ENCODE results near the gene RILPL1. TPM values are rescaled to one million over a fixed set of nuclear protein-coding genes. Genes with fewer than 3 reads are reported as not detected.

RILPL1 gene
- total RNA-seq, 1 experiment from 2014 or later, result 21.5 TPM

GRCh38 chr12:123479442-123480180 is 53.9 kb downstream of the RILPL1 start:
- intact Hi-C loops (cut with micrococcal nuclease), result no loop called here
- H3K27ac Mint-ChIP-seq (ENCODE audit: low read depth, unreplicated experiment), result no peak overlapping the region
- no peak for DNase-seq (ENCODE audit: unreplicated experiment)
- H3K9me3 Mint-ChIP-seq (ENCODE audit: unreplicated experiment), result no peaks in the 10 kb centered on the region
- ChIA-PET POLR2A (interaction anchor here (1.0 kb wide), 1 partner anchor 22 kb away, joined by 4 read pairs; the partner anchor contains the start of gene SNRNP35), CTCF (interaction anchor here (0.7 kb wide), 1 partner anchor 102 kb away, joined by 3 read pairs; no protein-coding TSS in a partner anchor)
- TF ChIP-seq, protein P1, sequence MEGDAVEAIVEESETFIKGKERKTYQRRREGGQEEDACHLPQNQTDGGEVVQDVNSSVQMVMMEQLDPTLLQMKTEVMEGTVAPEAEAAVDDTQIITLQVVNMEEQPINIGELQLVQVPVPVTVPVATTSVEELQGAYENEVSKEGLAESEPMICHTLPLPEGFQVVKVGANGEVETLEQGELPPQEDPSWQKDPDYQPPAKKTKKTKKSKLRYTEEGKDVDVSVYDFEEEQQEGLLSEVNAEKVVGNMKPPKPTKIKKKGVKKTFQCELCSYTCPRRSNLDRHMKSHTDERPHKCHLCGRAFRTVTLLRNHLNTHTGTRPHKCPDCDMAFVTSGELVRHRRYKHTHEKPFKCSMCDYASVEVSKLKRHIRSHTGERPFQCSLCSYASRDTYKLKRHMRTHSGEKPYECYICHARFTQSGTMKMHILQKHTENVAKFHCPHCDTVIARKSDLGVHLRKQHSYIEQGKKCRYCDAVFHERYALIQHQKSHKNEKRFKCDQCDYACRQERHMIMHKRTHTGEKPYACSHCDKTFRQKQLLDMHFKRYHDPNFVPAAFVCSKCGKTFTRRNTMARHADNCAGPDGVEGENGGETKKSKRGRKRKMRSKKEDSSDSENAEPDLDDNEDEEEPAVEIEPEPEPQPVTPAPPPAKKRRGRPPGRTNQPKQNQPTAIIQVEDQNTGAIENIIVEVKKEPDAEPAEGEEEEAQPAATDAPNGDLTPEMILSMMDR (IDR thresholded peaks at IDR 0.05; ENCODE audit: unreplicated experiment), result no peak
- H3K36me3 Mint-ChIP-seq (ENCODE audit: insufficient read depth, unreplicated experiment), result peaks cover 72% of the 10 kb centered on the region
- H3K4me3 Mint-ChIP-seq (ENCODE audit: unreplicated experiment), result no peak overlapping the region
- BruUV-seq (replicated peaks), result no TSS peak
- no peaks in the 10 kb centered on the region for H3K27me3 Mint-ChIP-seq (ENCODE audit: insufficient read depth, unreplicated experiment)
- peaks cover 10% of the 10 kb centered on the region for H3K4me1 Mint-ChIP-seq (ENCODE audit: insufficient read depth, unreplicated experiment)

GRCh38 chr12:123478762-123479161 is 54.8 kb downstream of the RILPL1 start:
- peaks cover 10% of the 10 kb centered on the region for H3K4me1 Mint-ChIP-seq (ENCODE audit: insufficient read depth, unreplicated experiment)
- no peaks in the 10 kb centered on the region for H3K27me3 Mint-ChIP-seq (ENCODE audit: insufficient read depth, unreplicated experiment)
- H3K9me3 Mint-ChIP-seq (ENCODE audit: unreplicated experiment), result no peaks in the 10 kb centered on the region
- intact Hi-C loops (cut with micrococcal nuclease), result no loop called here
- peaks cover 70% of the 10 kb centered on the region for H3K36me3 Mint-ChIP-seq (ENCODE audit: insufficient read depth, unreplicated experiment)
- BruUV-seq (replicated peaks), result no TSS peak
- TF ChIP-seq, protein P1 (IDR thresholded peaks at IDR 0.05; ENCODE audit: unreplicated experiment), result no peak
- CTCF ChIA-PET, result interaction anchor here (0.7 kb wide), 1 partner anchor 103 kb away, joined by 3 read pairs; no protein-coding TSS in a partner anchor
- DNase-seq (ENCODE audit: unreplicated experiment), result peak; percentile 79
- H3K27ac Mint-ChIP-seq (ENCODE audit: low read depth, unreplicated experiment), result peak overlapping the region; percentile 1
- H3K4me3 Mint-ChIP-seq (ENCODE audit: unreplicated experiment), result no peak overlapping the region
- POLR2A ChIA-PET, result interaction anchor here (1.0 to 1.4 kb wide), 3 partner anchors 11 to 30 kb away, joined by 3 to 4 read pairs (median 4); partner anchors contain the start of gene SNRNP35

DNA sequence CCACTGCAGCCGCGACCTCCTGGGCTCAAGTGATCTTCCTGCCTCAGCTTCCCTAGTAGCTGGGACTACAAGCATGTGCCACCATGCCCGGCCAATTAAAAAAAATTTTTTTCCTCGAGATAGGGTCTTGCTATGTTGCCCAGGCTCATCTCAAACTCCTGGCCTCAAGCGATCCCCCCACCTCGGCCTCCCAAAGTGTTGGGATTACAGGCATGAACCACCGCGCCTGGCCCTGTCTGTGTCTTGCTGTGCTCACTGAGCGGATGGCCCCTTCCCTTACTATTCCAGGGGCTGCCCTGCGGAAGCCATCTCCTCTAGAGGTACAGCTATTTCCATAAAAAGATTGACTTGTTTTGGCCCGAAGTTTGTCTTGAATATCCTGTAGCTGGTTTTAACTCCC is 55.5 kb downstream of the RILPL1 start:
- Mint-ChIP-seq H3K27ac (ENCODE audit: low read depth, unreplicated experiment) (no peak overlapping the region), H3K36me3 (ENCODE audit: insufficient read depth, unreplicated experiment) (peaks cover 66% of the 10 kb centered on the region), H3K4me3 (ENCODE audit: unreplicated experiment) (no peak overlapping the region), H3K9me3 (ENCODE audit: unreplicated experiment) (no peaks in the 10 kb centered on the region), H3K4me1 (ENCODE audit: insufficient read depth, unreplicated experiment) (peaks cover 10% of the 10 kb centered on the region), H3K27me3 (ENCODE audit: insufficient read depth, unreplicated experiment) (no peaks in the 10 kb centered on the region)
- intact Hi-C loops (cut with micrococcal nuclease), result no loop called here
- ChIA-PET CTCF (interaction anchor here (0.7 kb wide), 1 partner anchor 106 kb away, joined by 3 read pairs; the partner anchor contains the start of gene TMED2), POLR2A (interaction anchor here (0.6 to 1.4 kb wide), 3 partner anchors 12 to 499 kb away, joined by 3 to 4 read pairs (median 3); no protein-coding TSS in a partner anchor)
- no TSS peak for BruUV-seq (replicated peaks)
- no peak for DNase-seq (ENCODE audit: unreplicated experiment)
- TF ChIP-seq, protein P1 (IDR thresholded peaks at IDR 0.05; ENCODE audit: unreplicated experiment), result no peak

- Mint-ChIP-seq H3K4me1 (ENCODE audit: insufficient read depth, unreplicated experiment) (peaks cover 10% of the 10 kb centered on the region), H3K4me3 (ENCODE audit: unreplicated experiment) (no peak overlapping the region), H3K27ac (ENCODE audit: low read depth, unreplicated experiment) (no peak overlapping the region), H3K9me3 (ENCODE audit: unreplicated experiment) (no peaks in the 10 kb centered on the region), H3K36me3 (ENCODE audit: insufficient read depth, unreplicated experiment) (peaks cover 69% of the 10 kb centered on the region), H3K27me3 (ENCODE audit: insufficient read depth, unreplicated experiment) (no peaks in the 10 kb centered on the region)
- BruUV-seq (replicated peaks), result no TSS peak
- ChIA-PET POLR2A (interaction anchor here (0.9 to 1.4 kb wide), 2 partner anchors 8 to 10 kb away, joined by 3 read pairs; no protein-coding TSS in a partner anchor), CTCF (no interaction called here)
- TF ChIP-seq, protein P1 (IDR thresholded peaks at IDR 0.05; ENCODE audit: unreplicated experiment), result no peak
- intact Hi-C loops (cut with micrococcal nuclease), result no loop called here
- DNase-seq (ENCODE audit: unreplicated experiment), result no peak
These were observed 58.2 kb downstream of the RILPL1 start for GRCh38 chr12:123475246-123475703.

All from MCF 10A (cell line).